ENCODE results near the gene LRP1. TPM values are rescaled to one million over a fixed set of nuclear protein-coding genes. Genes with fewer than 3 reads are reported as not detected.

Gene LRP1
- total RNA-seq, 1 experiment from 2014 or later = 25.1 TPM

- no peak for DNase-seq (ENCODE audit: low spot score)
- in situ Hi-C loops (cut with HindIII; ENCODE audit: low sequenced_read_pairs) = no loop called here
Measured at GRCh38 chr12:57213763-57214397, 85.6 kb downstream of the LRP1 start.

- in situ Hi-C loops (cut with HindIII; ENCODE audit: low sequenced_read_pairs) = no loop called here
- DNase-seq (ENCODE audit: low spot score) = peak; percentile 82
Measured at GRCh38 chr12:57214398-57214781, 86.1 kb downstream of the LRP1 start.

GRCh38 chr12:57215065-57215464 is 86.8 kb downstream of the LRP1 start:
- no peak for DNase-seq (ENCODE audit: low spot score)
- in situ Hi-C loops (cut with HindIII; ENCODE audit: low sequenced_read_pairs) = no loop called here

DNA sequence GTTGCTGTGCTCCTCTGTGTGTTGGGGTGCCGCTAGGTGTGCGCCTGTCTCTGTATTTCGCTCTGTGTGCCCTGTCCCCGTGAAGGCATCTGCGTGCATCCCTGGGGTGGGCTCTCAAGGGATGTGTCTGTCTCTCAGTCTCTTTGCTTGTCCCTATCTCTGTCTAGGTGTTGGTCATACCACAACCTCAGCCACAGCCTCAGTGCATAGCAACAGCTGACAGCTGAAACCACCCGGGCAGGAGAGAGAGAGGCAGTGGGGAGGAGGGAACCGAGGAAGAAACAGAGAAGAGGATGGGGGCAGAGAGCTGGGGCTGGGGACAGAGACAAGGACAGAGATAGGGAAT is 87.4 kb downstream of the LRP1 start:
- peak; percentile 49 for DNase-seq (ENCODE audit: low spot score)

DNA sequence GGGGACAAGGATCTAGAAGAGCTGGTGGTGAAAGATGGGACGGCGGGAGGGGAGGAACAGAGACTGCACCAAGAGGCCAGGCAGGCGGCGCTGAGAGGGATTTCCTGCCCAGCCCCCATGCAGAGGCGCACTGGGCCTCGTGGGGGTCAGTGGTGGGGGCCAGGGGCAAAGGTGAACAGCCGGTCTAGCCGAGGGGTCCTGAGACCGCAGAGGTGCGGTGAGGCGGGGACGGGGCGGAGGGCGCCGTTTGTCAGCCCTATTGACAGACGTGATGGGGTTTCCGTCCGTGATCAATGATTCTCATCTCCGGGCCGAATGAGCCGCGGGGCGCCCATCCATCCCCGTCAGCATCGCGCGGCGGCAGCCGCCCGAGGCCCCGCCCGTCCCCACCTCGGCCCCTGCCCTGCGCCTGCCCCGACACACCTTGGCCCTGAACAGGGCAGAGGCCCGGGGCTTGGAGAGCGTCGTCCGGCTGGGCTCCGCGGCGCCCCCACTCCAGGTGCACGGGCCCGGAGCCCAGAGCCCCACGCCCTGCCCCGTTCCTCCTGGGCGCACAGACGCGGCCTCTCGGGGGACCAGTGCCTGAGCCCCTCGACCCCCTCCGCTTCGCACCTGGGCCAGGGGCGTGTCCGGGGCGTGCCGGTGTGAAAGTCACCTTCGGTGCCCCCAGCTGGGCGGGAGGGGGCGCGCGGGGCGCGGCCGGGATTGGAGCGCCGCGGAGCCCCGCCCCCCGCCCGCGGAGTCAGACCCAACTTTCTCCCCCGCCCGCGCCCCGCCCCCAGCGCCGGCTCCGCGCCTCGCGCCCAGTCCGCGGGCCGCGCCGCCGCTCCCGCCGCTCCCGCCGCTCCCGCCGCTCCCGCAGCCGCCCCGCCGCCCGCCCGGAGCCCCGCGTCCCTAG is 88.0 kb downstream of the LRP1 start, which contains the start of gene NXPH4:
Gene NXPH4 (plus strand): TSS at position 781 of the 898 bp plus-strand sequence. CDS start 176 bp downstream, outside the sequence.
- DNase-seq (ENCODE audit: low spot score) = no peak

More for the DNA sequence above, 87.4 kb downstream of the LRP1 start:
- in situ Hi-C loops (cut with HindIII; ENCODE audit: low sequenced_read_pairs) = no loop called here

DNA sequence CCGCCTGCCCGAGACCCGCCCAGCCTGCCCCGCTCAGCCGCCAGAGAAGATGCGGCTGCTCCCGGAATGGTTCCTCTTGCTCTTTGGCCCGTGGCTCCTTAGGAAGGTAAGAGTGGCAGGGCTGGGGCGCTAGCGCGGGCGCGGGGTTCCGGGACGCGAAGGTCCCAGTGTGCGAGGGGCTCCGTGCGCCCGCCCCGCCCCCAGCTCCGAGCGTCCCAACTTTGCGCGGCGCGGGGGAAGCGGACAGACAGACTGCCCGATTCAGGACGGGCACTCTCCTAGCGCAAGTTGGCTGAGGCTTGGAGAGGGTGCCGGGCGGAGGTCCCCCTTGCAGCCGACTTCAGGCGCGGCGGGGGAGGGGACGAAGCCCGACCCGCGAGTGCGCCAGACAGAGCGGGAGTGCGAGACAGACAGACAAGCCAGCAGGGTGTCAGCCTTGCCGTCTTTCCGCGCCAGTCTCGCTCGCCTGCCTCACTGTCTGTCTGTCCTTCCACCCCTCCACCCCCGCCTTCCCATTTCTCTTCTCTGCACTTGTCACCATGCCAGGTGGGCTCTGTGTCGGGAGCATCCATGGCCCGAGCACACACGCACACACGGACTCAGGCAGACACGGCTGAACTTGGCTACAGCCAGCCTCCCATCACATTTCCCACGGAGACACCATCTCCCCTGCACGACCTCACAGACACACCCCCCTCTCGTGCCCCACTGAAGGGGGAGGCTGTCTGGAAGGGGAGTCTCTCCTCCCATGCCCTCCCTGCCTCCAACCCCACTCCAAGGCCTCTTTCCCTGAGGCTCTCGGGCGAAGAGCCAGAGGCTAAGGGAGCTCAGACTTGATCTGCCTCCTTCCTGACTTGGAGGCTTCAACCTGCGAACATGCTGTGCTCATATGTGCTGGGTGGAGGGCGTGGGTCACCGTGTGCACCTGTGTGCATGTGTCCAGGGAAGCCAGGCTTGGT is 88.9 kb downstream of the LRP1 start:
- DNase-seq (ENCODE audit: low spot score) = peak; percentile 70
- in situ Hi-C loops (cut with HindIII; ENCODE audit: low sequenced_read_pairs) = no loop called here

More for the DNA sequence above, 88.0 kb downstream of the LRP1 start, which contains the start of gene NXPH4:
- in situ Hi-C loops (cut with HindIII; ENCODE audit: low sequenced_read_pairs) = no loop called here

- no peak for DNase-seq (ENCODE audit: low spot score)
- in situ Hi-C loops (cut with HindIII; ENCODE audit: low sequenced_read_pairs) = no loop called here
Measured at GRCh38 chr12:57218030-57218853, 90.0 kb downstream of the LRP1 start.

GRCh38 chr12:57219205-57219992 is 91.1 kb downstream of the LRP1 start:
- DNase-seq (ENCODE audit: low spot score) = no peak
- in situ Hi-C loops (cut with HindIII; ENCODE audit: low sequenced_read_pairs) = no loop called here

DNA sequence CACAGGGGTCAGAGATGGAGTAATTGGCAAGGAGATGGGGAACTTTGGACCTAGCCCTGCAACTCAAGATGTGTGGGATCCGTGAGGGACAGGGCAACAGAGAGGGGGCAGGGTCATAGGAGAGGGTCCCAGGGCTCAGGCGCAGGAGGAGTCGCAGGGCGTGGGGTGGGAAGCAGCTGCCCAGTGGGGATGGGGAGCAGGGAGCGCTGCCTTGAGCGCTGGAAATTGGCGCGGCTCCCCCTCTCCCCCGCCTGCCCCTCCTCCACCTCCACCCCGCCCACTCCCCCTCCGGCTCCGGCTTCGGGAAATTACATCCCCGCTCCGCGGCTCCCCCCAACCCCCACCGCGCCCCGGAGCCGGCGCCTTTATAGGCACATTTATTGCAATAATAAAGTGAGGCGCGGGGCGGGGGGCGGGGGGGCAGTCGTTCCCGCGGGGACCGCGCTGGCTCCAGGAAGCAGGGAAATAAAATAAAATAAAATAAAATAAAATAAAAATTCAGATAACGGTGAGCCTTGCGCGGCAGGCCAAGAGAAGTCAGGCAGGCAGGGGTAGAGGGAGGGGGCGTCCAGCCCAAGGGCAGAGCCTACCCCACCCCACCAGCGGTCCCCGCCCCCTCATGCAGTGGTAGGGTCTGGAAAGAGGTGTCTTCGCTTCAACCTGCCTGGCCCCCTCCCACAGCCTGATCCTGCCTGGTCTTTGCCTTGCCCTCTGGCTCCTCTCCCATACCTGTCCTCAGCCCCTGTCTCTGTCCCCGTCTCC is 91.9 kb downstream of the LRP1 start:
- in situ Hi-C loops (cut with HindIII; ENCODE audit: low sequenced_read_pairs) = no loop called here
- DNase-seq (ENCODE audit: low spot score) = no peak

DNA sequence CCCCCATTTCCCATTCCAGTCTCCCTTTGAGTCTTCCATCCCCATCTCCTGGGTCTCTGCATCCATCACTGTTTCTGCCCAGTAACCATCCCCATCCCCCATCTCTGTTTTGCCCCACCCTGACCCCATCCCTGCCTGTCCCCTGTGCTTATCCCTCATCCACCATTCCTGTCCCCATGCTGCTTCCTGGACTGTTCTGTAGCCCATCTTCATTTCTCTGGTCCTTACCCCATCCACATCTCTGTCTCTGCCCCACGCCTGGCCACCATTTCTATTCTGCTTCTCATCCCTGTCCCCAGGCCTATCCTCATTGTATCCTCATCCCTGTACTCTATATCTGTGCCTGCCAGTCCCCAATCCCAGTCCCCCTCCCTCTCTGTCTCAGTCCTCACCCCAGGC is 92.5 kb downstream of the LRP1 start:
- no peak for DNase-seq (ENCODE audit: low spot score)
- in situ Hi-C loops (cut with HindIII; ENCODE audit: low sequenced_read_pairs) = no loop called here

- in situ Hi-C loops (cut with HindIII; ENCODE audit: low sequenced_read_pairs) = no loop called here
Measured at GRCh38 chr12:57221169-57221917, 93.1 kb downstream of the LRP1 start.

GRCh38 chr12:57222286-57223190 is 94.3 kb downstream of the LRP1 start:
- in situ Hi-C loops (cut with HindIII; ENCODE audit: low sequenced_read_pairs) = no loop called here
- no peak for DNase-seq (ENCODE audit: low spot score)

More at GRCh38 chr12:57221169-57221917, 93.1 kb downstream of the LRP1 start:
- DNase-seq (ENCODE audit: low spot score) = no peak

DNA sequence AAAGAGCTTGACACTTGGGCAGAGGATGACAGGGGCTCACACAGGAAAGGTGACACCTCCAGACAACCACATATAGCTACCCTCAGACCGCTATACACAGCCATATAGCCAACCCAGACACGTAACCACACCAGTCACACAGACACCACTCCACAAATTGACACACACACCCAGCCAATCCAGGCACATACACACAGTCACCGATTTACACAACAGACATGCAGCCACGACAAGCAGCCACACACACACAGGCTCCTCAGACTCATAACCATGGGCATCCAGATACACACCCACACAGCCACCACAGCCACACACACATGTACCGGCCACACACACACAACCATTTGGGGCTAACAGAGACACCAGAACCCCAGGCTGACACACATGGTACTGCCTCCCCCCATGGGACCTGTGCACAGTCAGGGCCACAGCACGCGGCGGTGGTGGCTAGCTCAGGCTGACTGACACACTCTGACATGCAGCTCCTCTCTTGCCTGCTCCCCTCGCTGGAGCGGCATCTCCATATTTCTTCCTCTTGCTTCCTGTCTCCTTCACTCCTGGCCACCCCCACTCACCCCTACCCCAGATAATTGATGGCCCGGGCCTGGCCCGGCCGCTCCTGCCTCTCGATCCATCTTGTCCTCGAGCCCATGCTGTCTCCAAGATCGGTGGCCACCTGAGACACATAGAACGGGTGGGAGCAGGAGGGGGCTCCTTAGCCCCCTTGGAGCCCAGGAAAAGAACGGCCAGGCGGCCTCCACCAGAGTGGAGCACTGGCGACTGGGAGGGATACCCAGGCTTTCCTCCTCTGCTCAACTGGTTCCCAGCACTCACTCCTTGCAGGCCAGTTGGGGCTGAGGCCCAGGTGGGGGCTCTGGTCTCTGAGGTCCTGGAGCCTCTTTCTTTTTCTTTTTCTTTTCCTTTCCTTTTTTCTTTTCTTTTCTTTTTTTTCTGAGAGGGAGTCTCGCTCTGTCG is 95.2 kb downstream of the LRP1 start:
- DNase-seq (ENCODE audit: low spot score) = no peak
- in situ Hi-C loops (cut with HindIII; ENCODE audit: low sequenced_read_pairs) = no loop called here

DNA sequence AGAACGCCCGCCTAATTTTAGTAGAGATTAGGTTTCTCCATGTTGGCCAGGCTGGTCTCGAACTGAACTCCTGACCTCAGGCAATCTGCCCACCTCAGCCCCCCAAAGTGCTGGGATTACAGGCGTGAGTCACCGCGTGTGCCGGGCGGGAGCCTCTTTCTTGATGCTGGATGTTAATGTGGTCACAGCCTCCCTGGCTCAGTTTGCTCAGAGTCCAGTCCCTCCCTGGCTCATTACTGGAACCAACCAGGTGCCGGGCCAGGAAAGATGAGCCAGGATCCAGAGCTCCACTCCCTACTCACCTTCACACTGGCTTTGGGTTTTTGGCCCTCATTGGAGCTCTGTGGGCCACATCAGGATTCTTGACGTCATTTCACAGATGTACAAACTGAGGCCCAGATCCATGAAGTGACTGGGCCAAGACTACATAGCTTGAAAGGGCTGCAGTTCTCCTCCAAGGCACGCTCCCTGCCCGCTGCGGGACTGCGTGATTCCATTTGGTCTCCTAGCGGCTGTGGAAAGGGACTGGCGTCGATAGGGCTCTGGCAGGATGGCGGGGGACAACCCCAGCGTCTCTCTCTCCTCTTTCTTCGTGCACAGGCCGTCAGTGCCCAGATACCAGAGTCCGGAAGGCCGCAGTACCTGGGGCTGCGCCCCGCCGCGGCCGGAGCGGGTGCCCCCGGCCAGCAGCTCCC is 96.1 kb downstream of the LRP1 start:
- no peak for DNase-seq (ENCODE audit: low spot score)
- in situ Hi-C loops (cut with HindIII; ENCODE audit: low sequenced_read_pairs) = no loop called here

Measured in G401 (cell line).